NCI-H226 (cell line): ENCODE data around the gene BRIX1.
"Not testable (repeated sequence)": the region's sequence is repeated elsewhere in the genome, so short reads cannot be mapped to it uniquely, and the experiment has no call there.

Experiments
- DNase-seq: peaks from one replicate; pipeline ENCODE4 v3.0.0-alpha.2; 2015

Gene BRIX1

GRCh38 chr5:34916518-34916917 is 1.0 kb downstream of the BRIX1 start:
- no peak for DNase-seq

GRCh38 chr5:34918025-34918424 is 2.5 kb downstream of the BRIX1 start:
- DNase-seq, result no peak

- DNase-seq, result no peak
Observed at GRCh38 chr5:34919077-34919476, 3.6 kb downstream of the BRIX1 start.

GRCh38 chr5:34923256-34923655 is 7.7 kb downstream of the BRIX1 start:
- DNase-seq, result not testable (repeated sequence)

- DNase-seq, result peak; percentile 88
Observed at GRCh38 chr5:34923694-34924461, 8.4 kb downstream of the BRIX1 start.

- DNase-seq, result no peak
Observed at GRCh38 chr5:34924462-34924765, 8.9 kb downstream of the BRIX1 start.

GRCh38 chr5:34926318-34926888 is 10.9 kb downstream of the BRIX1 start:
- no peak for DNase-seq

- no peak for DNase-seq
Observed at GRCh38 chr5:34927785-34928184, 12.3 kb downstream of the BRIX1 start.

GRCh38 chr5:34928267-34928666 is 12.8 kb downstream of the BRIX1 start:
- DNase-seq, result no peak

- peak; percentile 90 for DNase-seq
Observed at GRCh38 chr5:34929134-34929719, 13.7 kb downstream of the BRIX1 start, which contains the start of gene DNAJC21. DNAJC21 (plus strand) TSS chr5:34929559; CDS start chr5:34929820, 261 bp downstream.

GRCh38 chr5:34929720-34930461 is 14.4 kb downstream of the BRIX1 start:
- peak; percentile 56 for DNase-seq

- no peak for DNase-seq
Observed at GRCh38 chr5:34930462-34930844, 14.9 kb downstream of the BRIX1 start.

GRCh38 chr5:34930870-34931269 is 15.4 kb downstream of the BRIX1 start:
- no peak for DNase-seq

GRCh38 chr5:34932947-34933346 is 17.4 kb downstream of the BRIX1 start:
- DNase-seq, result no peak

GRCh38 chr5:34941936-34942335 is 26.4 kb downstream of the BRIX1 start:
- no peak for DNase-seq

GRCh38 chr5:34944044-34944443 is 28.5 kb downstream of the BRIX1 start:
- DNase-seq, result no peak

- DNase-seq, result no peak
Observed at GRCh38 chr5:34944460-34945047, 29.0 kb downstream of the BRIX1 start.

- no peak for DNase-seq
Observed at GRCh38 chr5:34957321-34957720, 41.8 kb downstream of the BRIX1 start.

GRCh38 chr5:34957857-34958690 is 42.6 kb downstream of the BRIX1 start:
- DNase-seq, result peak; percentile 44

- peak; percentile 63 for DNase-seq
Observed at GRCh38 chr5:34959323-34959722, 43.8 kb downstream of the BRIX1 start.

- DNase-seq, result no peak
Observed at GRCh38 chr5:34967540-34967939, 52.0 kb downstream of the BRIX1 start.

GRCh38 chr5:34968258-34968657 is 52.7 kb downstream of the BRIX1 start:
- DNase-seq, result no peak
